Mammary epithelial cell (primary cell): ENCODE results near the gene CDH13.

Experiments used
- CTCF ChIP-seq, 2 donors: IDR thresholded peaks in 1 of 2; conservative IDR thresholded peaks in 1 of 2; 2 replicates each; pipeline ENCODE4 v1.5.1; 2011 to 2012; ENCODE audit warnings: inconsistent platforms in 2 of 2, low read length in 2 of 2, mild to moderate bottlenecking in 2 of 2, control low read depth in 1 of 2, low read depth in 1 of 2; ENCODE audit not compliant: insufficient read depth in 1 of 2; ENCODE audit errors: extremely low read depth in 1 of 2
- EZH2 ChIP-seq: IDR thresholded peaks from 2 replicates; pipeline ENCODE4 v1.6.1; 2012; ENCODE audit warnings: low read length, inconsistent platforms, borderline replicate concordance

GRCh38 chr16:83733301-83733700 lies 1106.5 kb downstream of the CDH13 start:
- TF ChIP-seq CTCF (conservative IDR thresholded peaks at IDR 0.05 in 1 of 2, IDR thresholded peaks at IDR 0.05 in 1 of 2; ENCODE audit: extremely low read depth in 1 of 2, insufficient read depth in 1 of 2, low read depth in 1 of 2, low read length in 2 of 2) (no peak), EZH2 (no peak)
